HG03558 (cell line): ENCODE results near the gene GALNT17.

Experiments used
- ATAC-seq: cut with Tn5 transposase; IDR thresholded peaks from one replicate; pipeline ENCODE4 v1.9.1; 2021; ENCODE audit warnings: moderate number of reproducible peaks; ENCODE audit not compliant: unreplicated experiment; ENCODE audit errors: extremely low read depth

The GALNT17 gene

DNA sequence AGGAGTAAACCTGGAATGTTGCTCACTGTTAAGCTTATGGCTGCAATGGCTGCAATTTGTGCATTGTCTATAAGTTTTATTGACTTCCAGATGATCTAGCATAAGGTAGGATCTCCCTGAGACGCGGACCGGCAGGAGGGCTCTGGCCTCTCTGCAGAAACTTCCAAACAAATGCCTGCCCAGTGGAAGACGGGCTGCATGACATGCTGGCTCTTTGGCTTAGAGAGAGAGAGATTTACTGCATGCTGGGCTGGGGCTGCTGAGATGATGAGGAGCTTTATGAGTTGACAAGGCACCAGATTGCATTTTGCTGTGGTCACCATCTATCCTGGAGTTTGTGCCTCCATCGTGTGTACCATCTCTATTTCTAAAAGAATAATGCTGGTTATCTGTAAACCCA is 193.2 kb downstream of the GALNT17 start:
- no peak for ATAC-seq

DNA sequence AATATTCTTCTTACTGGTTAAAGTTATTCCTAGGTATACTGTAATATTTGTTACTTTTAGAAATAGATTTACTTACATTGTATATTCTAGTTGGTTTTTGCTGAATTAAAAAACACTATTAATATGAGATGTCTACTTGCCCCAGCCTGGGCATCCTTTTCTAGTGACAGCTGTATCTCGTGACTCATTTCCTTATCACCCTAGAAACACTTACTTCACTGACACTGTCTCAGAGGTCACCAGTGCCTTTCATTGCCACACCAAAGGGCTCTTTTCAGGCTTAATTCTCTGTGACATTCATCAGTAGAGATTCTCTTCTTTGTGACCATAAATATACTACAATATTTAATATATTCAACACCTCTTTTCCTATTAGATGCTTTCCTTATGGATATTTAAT is 194.7 kb downstream of the GALNT17 start:
- no peak for ATAC-seq

DNA sequence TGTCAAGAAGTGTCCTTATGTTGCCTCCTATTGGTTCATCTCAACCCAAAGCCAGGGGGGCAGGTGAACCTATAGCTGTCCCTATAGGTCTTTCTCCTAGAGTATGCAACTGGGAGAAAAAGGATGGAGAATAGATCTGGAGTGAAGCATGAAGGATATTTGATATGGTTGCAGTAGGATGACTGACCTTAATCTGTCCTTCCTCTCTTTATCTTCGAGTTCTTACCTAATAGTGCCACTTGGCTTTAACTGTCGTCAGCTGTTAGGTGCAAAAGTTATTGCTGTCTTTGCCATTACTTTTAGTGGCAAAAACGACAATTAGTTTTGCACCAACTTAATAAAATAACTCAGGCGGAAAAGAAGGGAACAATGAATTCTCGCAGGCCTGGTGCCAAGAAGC is 196.0 kb downstream of the GALNT17 start:
- ATAC-seq, result no peak

DNA sequence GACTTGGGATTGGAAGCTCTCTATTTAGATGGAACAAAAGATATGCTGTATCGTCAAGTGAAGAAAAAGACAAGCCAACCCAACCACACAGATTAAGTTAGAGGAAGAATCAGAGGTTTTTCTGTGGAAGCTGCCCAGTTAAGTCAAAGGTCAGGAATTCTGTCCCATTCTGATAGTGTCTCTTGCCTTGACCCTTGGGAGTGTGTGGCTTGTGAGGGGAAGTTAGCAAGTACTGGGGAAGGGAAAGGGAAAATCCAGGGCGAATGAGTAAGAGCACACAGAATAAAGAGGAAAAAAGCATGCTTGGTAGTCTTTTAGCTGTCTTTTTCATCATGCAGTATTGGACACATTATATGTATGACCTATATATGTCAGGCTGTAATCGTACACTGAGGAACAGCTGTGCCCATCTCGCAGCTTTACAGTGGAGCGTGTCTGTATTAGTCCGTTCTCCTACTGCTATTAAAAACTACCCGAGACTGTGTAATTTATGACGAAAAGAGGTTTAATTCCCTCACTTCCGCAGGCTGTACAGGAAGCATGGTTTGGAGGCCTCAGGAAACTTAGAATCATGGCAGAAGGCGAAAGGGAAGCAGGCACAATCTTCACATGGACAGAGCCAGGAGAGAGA is 197.2 kb downstream of the GALNT17 start:
- ATAC-seq, result no peak

DNA sequence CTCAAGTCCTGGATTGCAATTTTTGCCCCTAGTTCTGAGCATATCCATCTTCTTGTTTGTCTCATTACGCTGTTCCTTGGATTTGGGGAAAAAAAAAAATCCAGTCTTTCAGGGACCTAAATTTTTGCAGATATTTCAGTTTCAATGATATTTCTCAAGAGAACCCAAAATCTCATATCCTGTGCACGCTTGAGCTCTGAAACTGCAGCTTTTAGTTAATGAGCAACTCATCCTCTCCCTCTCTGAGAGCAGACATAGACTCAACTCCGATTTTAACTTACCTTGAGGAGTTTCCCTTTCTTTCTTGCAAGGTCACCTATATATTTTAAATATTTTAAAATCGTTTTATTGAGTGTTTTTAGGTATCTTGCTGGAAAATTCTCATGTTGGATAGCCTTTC is 200.3 kb downstream of the GALNT17 start:
- ATAC-seq, result no peak

DNA sequence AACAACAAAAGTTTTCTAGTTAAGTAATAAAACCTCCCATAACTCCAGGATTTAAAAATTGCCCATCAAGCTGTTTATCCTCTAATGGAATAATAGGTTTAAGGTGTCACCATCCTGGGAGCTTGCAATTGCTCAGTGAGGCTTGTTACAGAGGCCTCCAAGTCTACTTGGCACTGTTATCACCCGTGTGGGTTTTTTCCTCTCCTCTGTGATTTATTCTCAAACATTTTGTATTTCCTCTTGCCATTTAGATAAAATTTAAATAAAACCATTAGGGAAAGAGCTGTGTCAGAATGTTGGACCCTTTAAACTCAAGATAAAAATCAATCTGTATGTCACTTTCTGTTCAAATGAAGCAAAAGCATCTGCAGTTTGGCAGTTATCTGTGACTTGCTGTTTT is 202.6 kb downstream of the GALNT17 start:
- ATAC-seq, result no peak

DNA sequence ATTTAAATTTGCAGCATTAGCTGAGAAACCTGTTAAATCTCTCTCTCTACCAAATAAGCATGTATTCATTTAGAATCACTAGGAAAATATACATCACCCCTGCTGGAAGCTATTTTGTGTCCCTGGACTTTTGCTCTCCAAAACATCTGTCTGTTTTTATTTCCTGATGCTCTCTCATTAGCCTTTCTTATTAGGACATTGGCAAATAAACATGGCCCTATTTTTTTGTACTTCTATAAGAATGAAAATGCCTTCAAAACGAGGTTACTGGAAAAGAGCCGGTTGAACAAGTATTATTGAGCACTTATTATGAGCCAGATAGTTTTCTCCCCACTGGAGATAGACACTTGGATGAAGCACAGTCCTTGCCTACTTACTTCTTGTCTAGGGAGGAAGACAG is 206.9 kb downstream of the GALNT17 start:
- ATAC-seq, result no peak

DNA sequence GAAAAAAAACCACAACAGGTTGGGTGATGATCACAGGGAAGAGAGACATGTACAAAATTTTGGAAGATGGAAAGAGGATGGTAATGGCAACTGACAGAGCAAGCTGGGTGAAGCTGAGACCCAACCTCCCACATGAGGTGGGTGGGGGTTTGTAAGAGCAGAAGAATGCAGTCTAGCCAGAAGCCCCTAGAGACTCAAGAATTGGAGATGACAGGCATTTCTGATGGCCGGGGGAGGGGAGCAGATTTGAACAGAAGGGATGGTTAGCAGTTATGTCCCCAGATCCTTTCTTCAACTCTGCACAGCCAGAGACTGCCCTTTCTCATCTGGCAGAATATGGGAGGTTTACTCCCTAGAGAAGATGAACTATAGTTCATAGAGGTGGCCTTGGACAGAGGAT is 208.0 kb downstream of the GALNT17 start:
- no peak for ATAC-seq

DNA sequence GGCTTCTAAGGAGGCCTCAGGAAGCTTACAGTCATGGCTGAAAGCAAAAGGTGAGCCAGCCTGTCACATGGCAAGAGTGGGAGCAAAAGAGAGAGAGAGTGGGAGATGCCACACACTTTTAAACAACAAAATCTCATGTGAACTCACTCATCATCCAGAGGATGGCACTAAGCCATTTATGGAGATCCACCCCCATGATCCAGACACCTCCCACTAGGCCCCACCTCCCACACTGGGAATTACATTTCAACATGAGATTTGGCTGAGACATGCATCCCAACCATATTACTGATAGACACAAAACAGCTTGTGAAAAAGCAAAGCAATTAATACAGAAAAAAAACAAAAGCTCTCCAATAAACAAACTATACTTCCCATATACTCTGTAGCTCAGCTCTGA is 210.3 kb downstream of the GALNT17 start:
- no peak for ATAC-seq

DNA sequence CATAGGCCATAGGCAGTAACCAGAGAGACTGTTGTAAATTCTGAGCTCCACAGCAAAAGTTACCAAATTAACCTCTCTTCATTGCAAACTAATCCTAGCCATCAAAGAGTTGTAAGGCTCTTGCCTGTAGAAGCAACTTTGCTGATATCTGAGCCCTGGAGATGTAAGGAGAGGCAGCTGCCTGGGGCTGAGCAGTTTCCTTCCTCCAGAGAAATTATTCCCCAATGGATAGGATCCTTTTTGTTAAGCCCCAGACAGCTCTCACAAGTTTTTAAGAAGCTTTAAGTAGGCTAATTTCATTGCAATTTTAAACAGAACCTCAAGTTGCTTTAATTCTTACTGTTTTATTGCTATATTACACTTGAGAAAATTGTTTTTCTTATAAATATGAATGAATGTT is 211.1 kb downstream of the GALNT17 start:
- no peak for ATAC-seq

DNA sequence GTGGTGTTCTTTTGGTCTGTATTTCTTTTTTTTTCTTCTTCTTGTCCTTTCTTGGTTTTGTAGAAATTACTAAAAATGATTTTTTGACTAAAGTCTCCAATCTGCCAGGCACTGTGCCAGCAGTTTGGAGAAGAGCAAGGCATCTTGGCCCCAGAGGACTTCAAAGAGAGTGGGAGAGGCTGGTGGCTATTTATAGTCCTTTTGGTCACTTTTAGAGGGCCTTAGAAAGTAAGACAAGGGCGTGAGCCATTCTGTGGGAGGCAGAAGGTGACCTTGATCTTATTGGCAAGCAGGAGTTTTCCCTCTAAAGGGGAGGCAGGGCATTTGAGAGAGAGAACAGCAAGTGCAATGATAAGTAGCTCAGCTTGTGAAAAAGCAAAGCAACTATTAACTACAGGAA is 211.9 kb downstream of the GALNT17 start:
- ATAC-seq, result no peak

DNA sequence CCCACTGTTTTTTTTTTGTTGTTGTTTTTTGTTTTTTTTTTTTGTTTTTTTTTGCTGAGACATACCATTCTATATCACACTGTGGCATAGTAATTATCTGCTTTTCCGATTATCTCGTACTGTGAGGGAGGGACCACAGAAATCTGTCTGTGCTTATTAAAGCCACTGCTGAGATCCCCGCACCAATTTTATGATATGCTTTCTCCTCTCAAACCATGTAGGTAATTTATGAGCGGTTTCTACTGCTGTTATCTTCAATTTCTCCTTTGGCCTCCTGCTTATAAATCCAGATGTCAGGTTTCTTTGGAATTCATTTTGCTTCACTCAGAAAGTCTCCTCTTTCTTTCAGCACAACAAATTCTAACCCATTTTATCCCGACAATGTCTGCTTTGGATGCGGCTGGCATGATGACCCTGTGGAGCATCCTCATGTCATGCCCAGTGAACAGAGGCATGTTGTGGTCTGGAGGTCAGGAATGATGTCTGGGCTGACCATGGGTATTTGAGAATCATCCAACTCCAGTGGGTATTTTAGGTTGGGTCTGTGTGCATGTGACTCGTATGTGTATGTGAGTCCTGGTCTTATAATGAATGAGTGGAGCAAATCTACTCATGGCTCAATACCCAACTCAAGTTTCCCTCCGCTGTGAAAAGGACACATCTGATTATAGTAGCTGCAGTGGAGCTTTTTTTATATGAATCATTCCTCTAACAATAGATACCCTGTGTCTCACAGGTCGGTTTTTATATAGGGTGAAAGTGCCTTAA is 213.4 kb downstream of the GALNT17 start:
- ATAC-seq, result no peak

DNA sequence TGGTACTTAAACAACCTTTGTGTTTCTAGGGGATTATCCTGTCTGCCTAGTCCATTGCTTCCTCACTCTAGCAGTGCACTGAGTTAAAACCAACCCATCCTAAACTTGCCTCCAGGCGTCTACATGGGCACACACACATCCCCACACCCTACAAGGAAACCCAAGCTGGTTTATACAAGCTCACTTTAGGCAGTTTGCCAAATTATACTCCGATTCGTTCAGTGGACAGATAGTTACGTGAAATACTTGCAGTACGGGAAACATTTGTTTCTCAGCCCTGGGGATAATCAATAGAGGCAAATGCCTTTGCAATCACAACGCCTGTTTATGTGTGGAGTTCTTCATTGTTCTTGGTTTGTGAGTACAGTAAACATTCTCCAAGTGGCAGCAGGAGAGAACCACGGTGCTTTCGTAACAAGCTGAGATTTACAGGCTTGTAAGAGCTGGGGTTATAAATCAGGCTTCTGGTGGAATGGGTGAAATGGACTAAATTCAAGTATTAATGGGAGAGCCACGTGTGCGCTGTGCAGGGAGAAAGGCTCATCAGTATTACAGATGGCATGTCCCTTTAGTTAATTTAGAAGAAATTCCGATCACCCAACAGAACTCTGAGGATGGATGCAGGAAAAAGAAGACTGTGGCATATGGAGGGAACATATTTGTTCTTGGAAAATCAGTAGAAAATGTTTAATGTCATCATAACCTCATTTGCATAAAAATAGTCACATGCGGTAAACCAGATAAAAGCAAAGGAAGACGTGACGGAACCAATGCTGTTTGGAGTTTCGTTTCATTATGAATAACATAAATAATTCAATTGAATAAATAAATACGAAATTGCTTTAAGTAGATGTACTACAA is 217.1 kb downstream of the GALNT17 start:
- ATAC-seq, result no peak

DNA sequence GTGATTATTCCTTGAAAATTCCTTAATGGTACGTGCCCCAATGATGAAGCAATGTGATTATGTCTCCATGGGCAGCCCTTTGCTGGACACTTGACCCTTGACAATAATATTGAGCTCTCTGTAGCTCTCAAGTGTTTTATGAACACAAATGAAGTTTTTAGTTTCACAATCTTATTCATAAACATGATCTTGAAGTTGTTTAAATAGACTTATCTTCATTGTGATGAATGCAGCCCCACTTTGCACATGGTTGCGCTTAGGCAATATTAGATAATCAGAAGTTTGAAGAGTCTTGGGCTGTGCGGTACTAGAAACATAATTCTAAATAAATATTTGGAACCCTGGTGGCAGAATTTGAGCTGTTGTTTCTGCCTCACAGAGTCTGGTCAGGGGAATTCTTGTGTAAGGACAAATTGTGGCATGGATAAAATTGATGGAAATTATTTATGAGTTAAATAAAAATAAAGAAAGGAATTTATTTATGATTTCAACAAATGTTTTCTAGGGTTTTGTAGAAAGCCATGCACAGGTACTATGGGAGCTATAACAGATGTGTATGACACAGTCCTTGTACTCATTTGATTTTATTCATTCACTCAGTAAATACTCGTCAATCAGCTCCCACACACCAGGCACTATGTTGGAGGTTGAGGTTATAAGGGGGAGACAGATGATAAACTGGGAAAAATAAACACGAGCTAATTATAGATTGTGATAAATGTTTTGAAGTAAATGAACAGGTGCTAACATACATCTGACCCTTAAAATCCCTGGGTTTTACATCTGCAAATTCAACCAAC is 217.9 kb downstream of the GALNT17 start:
- no peak for ATAC-seq

DNA sequence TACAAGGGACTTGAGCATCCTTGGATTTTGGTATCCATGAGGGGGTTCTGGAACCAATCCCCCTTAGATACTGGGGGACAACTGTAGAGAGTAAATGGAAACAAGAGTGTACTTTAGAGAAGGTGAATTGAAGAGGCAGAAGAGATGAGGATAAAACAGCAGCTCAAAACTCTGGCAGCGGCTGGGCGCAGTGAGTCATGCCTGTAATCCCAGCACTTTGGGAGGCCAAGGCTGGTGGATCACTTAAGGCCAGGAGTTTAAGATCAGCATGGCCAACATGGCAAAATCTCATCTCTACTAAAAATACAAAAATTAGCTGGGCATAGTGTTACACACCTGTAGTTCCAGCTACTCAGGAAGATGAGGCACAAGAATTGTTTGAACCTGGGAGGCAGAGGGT is 218.7 kb downstream of the GALNT17 start:
- ATAC-seq, result no peak

DNA sequence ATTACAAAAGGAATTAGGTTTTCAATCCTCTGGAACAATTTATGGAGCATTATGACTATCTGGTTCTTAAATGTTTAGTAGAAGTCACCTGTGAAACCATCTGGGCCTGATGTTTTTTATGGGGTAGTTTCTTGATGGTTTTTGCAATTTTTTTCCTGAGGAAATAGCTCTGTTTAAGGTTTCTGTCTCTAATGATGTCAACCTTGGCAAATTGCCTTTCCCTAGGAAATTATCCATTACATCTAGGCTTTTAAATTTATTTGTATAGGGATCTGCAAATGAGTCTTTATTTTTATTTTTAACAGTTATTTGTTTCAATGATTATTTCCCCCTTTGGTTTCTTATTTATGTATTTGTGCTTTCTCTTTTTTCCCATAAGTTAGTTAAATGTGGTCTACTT is 222.8 kb downstream of the GALNT17 start:
- no peak for ATAC-seq

DNA sequence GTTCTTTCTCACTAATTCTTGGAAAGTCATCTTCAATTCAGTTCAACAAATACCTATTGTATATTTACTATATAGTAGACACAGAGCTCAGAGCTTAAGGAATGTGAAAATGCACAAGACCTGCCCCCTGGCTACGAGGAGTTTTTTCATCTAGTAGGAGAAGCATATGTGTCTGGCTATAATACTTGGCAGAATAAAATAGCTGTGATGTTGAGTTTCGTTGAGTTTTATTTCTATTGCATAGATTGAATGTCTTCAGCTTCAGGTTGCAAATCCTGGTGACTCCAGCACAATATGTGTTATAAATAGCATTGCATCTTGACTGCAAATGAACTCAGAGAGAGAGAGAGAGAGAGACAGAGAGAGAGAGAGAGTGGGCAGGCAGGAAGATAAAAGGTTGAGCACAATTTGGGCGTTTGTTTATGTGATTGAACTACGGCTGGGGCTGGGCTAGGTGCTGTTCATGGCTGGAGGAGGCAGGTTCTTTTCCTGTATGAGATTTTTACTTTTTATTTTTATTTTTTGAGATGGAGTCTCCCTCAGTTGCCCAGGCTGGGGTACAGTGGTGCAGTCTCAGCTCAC is 229.6 kb downstream of the GALNT17 start:
- no peak for ATAC-seq

DNA sequence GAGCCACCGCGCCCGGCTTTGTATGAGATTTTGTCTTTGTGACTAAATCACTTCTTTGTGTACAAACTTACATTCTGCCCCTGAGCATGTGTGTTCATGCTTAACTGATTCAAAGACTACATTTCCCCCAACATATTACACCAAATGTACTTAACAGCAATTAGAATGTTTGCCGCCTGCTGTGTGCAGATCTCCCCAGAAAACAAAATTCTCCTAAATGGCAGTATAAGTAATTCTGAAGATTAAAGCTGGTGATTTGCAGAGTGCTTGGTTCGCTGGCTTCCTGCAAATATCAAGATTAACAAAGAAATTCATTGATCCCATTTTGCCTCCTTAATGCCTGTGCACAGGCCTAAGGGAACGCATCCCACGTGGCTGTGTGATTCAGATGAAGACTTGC is 230.3 kb downstream of the GALNT17 start:
- no peak for ATAC-seq

DNA sequence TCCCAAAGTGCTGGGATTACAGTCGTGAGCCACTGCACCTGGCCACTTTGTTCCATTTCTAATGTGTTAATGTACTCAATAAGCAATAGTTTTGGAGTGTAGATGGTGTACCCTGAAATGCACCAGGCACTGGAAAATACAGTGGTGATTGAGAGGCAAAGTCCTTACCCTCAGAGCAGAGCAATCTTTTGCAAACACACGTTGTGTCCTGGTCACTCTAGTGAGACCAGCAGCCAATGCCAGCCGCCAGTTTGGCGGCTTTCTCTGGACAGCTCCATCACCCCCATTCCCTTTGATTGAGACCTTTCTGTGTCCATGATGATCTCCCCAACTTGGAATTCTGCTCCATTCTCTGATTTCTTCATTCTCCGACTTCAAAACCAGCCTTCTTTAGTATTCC is 231.3 kb downstream of the GALNT17 start:
- no peak for ATAC-seq

DNA sequence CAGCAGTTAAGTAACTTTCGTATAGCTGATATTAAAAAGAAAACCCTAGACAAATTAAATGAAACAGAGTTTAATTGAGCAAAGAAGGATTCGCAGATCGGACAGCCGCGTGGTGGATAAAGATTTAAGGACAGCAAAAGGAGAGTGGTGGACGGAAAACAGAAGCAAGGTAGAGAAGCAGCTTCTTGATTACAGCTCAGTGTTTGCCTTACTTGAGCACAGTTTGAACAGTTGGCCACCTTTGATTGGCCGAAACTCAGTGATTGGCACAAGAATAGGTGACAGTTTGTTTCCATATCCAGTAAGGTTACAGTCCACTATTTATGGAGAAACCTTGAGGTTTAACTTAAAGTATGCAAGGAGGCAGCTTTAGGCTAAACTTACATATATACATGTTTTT is 231.7 kb downstream of the GALNT17 start:
- ATAC-seq, result no peak
